Lower lobe of right lung (tissue), 2 donors: ENCODE data around the gene MAS1L. TPM values are rescaled to one million over a fixed set of nuclear protein-coding genes. Genes with fewer than 3 reads are reported as not detected.

Source experiments
- ATAC-seq, 2 donors: fragments of 200-7000 bp; cut with Tn5 transposase; one replicate each; pipeline ENCODE4 v1.9.1; 2020 to 2022; ENCODE audit warnings: mild to moderate bottlenecking in 2 of 2, moderate library complexity in 2 of 2
- DNase-seq: peaks from one replicate; pipeline ENCODE4 v3.0.0-alpha.2; 2020
- H3K27ac ChIP-seq: fragments of 200-600 bp; one replicate; pipeline ENCODE4 v1.8.0; 2022
- H3K27me3 ChIP-seq: fragments of 200-600 bp; one replicate; pipeline ENCODE4 v1.8.0; 2022; ENCODE audit warnings: low read depth
- H3K36me3 ChIP-seq: fragments of 200-600 bp; one replicate; pipeline ENCODE4 v1.8.0; 2022; ENCODE audit warnings: mild to moderate bottlenecking
- H3K4me1 ChIP-seq: fragments of 200-600 bp; one replicate; pipeline ENCODE4 v1.8.0; 2022
- H3K4me3 ChIP-seq: fragments of 200-600 bp; one replicate; pipeline ENCODE4 v1.8.0; 2022; ENCODE audit warnings: mild to moderate bottlenecking
- H3K9me3 ChIP-seq: fragments of 200-600 bp; one replicate; pipeline ENCODE4 v1.8.0; 2022
- intact Hi-C: fragments of 100-400 bp; cut with DNase I; formaldehyde crosslinking; loops from one replicate; pipeline ENCODE4 v1.11.0; 2022
- total RNA-seq: library from RNA; stranded (reverse); fragmentation: NEBNext Ultra II Directional; extraction: Animal tissue kit (Norgen Biotek cat#: 25700); gene quantifications from one replicate; pipeline ENCODE4 v1.2.1, GENCODE V29; 2021
- TF ChIP-seq, protein P1 (sequence below): fragments of 200-600 bp; IDR thresholded peaks from one replicate; pipeline ENCODE4 v1.8.0; 2022; ENCODE audit warnings: antibody characterized with exemption, mild to moderate bottlenecking
- donor health status: DM: no; HTN: yes; CAD: no; lungs with severe emphysema.

Gene MAS1L
- total RNA-seq, 1 donor from 2014 or later: 0.50 TPM

DNA sequence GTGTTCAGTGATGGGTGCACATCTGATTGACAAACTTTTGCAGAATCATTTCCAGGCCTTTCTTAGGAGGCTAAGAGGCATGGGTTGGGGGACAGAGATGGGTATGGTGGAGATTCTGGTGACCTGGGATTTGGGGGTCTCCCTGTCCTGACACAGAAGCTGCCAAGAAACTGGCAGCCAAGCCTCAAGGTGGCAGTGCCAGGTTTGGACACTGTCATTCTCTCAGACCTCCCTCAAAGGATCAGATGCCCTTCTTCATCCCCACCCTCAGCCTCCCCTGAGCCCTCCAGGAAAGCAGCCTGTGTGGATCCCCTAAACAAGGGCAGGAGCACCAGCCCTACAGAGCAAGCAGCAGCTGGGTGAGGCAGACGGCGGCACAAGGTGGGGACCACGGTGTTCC is 18.1 kb upstream of the MAS1L start:
- intact Hi-C loops: no loop called here

DNA sequence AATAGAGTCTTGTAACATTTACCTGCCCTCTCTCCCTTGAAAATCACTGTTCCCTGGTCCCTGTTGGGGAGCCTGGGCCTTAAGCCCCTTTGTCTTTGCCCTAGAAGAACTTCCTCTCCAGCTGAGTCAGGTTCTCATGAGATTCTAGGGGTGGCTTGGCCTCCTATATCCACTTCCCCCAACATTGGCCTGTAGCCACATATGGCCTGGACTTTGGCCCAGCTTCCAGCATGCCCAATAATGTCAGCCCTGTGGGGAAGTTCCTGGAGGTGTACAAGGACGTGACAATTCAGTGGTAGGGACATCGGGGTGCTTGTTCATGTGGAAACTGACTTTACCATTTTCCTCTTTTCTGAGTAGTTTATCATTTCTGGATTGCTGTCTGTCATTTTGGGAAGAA is 17.2 kb upstream of the MAS1L start:
- Histone ChIP-seq H3K9me3 (no peaks in the 10 kb centered on the region), H3K27ac (no peak overlapping the region), H3K36me3 (no peaks in the 10 kb centered on the region), H3K4me1 (no peaks in the 10 kb centered on the region), H3K4me3 (no peak overlapping the region), H3K27me3 (peaks cover 12% of the 10 kb centered on the region)
- intact Hi-C loops: no loop called here
- ATAC-seq: no peak
- no peak for DNase-seq
- TF ChIP-seq, protein P1, sequence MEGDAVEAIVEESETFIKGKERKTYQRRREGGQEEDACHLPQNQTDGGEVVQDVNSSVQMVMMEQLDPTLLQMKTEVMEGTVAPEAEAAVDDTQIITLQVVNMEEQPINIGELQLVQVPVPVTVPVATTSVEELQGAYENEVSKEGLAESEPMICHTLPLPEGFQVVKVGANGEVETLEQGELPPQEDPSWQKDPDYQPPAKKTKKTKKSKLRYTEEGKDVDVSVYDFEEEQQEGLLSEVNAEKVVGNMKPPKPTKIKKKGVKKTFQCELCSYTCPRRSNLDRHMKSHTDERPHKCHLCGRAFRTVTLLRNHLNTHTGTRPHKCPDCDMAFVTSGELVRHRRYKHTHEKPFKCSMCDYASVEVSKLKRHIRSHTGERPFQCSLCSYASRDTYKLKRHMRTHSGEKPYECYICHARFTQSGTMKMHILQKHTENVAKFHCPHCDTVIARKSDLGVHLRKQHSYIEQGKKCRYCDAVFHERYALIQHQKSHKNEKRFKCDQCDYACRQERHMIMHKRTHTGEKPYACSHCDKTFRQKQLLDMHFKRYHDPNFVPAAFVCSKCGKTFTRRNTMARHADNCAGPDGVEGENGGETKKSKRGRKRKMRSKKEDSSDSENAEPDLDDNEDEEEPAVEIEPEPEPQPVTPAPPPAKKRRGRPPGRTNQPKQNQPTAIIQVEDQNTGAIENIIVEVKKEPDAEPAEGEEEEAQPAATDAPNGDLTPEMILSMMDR: no peak

More for the DNA sequence above, 18.1 kb upstream of the MAS1L start:
- Histone ChIP-seq H3K4me3 (no peak overlapping the region), H3K9me3 (no peaks in the 10 kb centered on the region), H3K27ac (no peak overlapping the region), H3K4me1 (no peaks in the 10 kb centered on the region), H3K27me3 (peaks cover 8% of the 10 kb centered on the region), H3K36me3 (no peaks in the 10 kb centered on the region)
- ATAC-seq (no peak), DNase-seq (no peak)
- TF ChIP-seq, protein P1: no peak

DNA sequence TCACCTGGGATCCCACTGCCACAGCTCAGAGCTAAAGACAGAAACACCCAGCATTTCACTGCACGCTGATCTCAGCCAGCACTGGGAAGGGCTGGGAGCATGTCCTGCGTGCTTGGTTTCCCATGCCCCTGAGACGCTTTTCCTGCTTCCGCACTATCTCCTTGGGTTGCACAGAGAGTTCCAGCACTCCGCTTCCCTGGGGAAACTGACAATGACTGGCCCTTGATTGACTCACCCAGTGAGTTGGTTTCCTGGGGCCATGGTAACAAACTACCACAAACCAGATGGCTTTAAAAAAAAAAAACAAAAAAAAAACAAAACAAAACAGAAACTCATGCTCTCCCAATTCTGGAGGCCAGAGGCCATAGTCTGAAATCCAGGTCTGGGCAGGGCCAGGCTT is 14.8 kb upstream of the MAS1L start:
- TF ChIP-seq, protein P1: no peak
- ATAC-seq (no peak), DNase-seq (no peak)
- no peak overlapping the region for H3K27ac ChIP-seq
- H3K9me3 ChIP-seq: no peaks in the 10 kb centered on the region
- no peaks in the 10 kb centered on the region for H3K36me3 ChIP-seq
- H3K27me3 ChIP-seq: peaks cover 12% of the 10 kb centered on the region
- no peak overlapping the region for H3K4me3 ChIP-seq
- H3K4me1 ChIP-seq: no peaks in the 10 kb centered on the region
- intact Hi-C loops: no loop called here

DNA sequence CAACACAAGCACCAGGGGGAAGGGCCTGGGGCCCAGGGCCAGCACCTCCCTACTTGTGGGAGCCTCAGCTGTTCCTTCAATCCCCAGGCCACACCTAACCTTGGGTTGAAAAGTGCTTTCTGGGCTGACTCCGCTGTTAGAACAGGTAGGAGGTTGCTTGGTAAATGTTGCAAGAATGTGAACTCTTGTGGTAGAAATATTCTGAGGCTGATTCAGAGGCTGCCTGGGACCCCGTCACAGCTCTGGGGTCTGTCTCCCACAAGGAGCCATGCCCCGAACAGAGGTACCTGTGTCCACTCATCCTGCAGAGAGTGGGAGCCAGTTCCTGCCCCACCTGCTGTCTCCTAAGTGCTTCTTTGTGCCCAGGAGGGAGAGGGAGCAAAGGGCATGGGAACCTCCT is 14.4 kb upstream of the MAS1L start:
- H3K27me3 ChIP-seq: peaks cover 12% of the 10 kb centered on the region
- H3K4me3 ChIP-seq: no peak overlapping the region
- no peaks in the 10 kb centered on the region for H3K4me1 ChIP-seq
- intact Hi-C loops: no loop called here
- no peak overlapping the region for H3K27ac ChIP-seq
- ATAC-seq: no peak
- TF ChIP-seq, protein P1: no peak
- no peak for DNase-seq
- H3K9me3 ChIP-seq: no peaks in the 10 kb centered on the region
- no peaks in the 10 kb centered on the region for H3K36me3 ChIP-seq

DNA sequence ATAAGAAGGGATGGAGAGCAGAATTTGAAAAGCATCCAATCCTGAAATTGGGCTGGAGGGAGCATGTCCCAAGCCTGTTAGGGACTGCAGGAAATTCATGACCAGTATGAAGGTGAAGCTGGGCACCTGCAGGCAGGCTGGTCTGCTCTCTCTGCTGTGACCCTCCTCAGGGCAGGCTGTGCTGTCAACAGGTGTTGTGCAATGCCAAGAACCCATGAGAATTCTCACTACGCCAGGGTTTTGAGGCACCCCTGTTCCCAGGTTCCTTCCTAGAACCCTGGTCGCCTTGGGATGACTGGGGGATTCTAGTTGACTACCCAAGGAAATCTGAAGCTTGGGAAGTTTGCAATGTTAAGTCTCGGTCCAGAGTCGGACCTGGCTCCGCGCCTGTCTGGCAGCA is 13.3 kb upstream of the MAS1L start:
- H3K27me3 ChIP-seq: peaks cover 12% of the 10 kb centered on the region
- H3K36me3 ChIP-seq: no peaks in the 10 kb centered on the region
- TF ChIP-seq, protein P1: no peak
- no peaks in the 10 kb centered on the region for H3K4me1 ChIP-seq
- no peaks in the 10 kb centered on the region for H3K9me3 ChIP-seq
- DNase-seq (no peak), ATAC-seq (no peak)
- intact Hi-C loops: no loop called here
- no peak overlapping the region for H3K4me3 ChIP-seq
- no peak overlapping the region for H3K27ac ChIP-seq

DNA sequence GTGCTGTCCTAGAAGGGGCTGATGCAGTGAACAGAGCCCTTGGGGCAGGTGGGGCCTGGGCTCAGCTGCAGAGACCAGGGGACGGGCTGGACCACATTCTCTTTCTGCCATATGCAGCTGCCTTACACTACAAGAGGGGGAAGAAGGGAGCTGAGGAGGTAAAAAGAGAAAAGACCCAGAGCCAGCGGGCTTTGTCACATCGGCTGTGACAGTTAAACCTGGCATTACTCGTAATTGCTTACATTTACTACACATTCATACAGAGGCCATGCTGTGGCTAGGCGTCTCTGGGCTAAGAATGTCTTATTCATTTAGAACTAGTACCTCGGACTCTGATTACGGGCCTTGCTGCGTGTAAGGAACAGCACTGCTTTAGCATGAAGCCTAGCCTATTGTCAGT is 12.8 kb upstream of the MAS1L start:
- Histone ChIP-seq H3K4me1 (no peaks in the 10 kb centered on the region), H3K36me3 (no peaks in the 10 kb centered on the region), H3K27me3 (peaks cover 12% of the 10 kb centered on the region), H3K9me3 (no peaks in the 10 kb centered on the region), H3K4me3 (no peak overlapping the region), H3K27ac (no peak overlapping the region)
- intact Hi-C loops: no loop called here
- TF ChIP-seq, protein P1: no peak
- ATAC-seq: no peak
- DNase-seq: no peak
